OCI-LY3 (cell line): ENCODE results near the gene IL1RAP.

Experiments used
- H2AFZ ChIP-seq: fragments of 200-600, 300-600 bp; shearing (Covaris generic); 2 replicates; pipeline ENCODE4 v1.6.0; 2014; ENCODE audit warnings: antibody characterized with exemption, low read depth, low read length
- H3K27ac ChIP-seq: fragments of 200-600, 300-600 bp; sonication (generic); 2 replicates; pipeline ENCODE4 v1.5.1; 2014; ENCODE audit warnings: mild to moderate bottlenecking, low read length, moderate library complexity, mixed read lengths
- H3K27me3 ChIP-seq: fragments of 200-600, 300-600 bp; sonication (generic); 2 replicates; pipeline ENCODE4 v1.6.1; 2014; ENCODE audit warnings: low read depth, low read length, mixed read lengths
- H3K36me3 ChIP-seq: fragments of 200-600, 300-600 bp; sonication (generic); replicated peaks from 2 replicates; pipeline ENCODE3; 2014; ENCODE audit warnings: low read depth, low read length, mixed read lengths
- H3K4me1 ChIP-seq: fragments of 300-600, 200-600 bp; sonication (generic); 2 replicates; pipeline ENCODE4 v1.6.1; 2014; ENCODE audit warnings: low read length, mixed read lengths
- H3K4me2 ChIP-seq: fragments of 200-600, 300-600 bp; sonication (generic); 2 replicates; pipeline ENCODE4 v1.6.1; 2014; ENCODE audit warnings: low read length, mixed read lengths
- H3K4me3 ChIP-seq: fragments of 300-600, 200-600 bp; sonication (generic); 2 replicates; pipeline ENCODE4 v1.5.1; 2014; ENCODE audit warnings: antibody characterized with exemption, mild to moderate bottlenecking, low read length, moderate library complexity
- H3K79me2 ChIP-seq: fragments of 300-600, 200-600 bp; shearing (Covaris generic); 2 replicates; pipeline ENCODE4 v1.6.1; 2014; ENCODE audit warnings: mild to moderate bottlenecking, low read length, mixed read lengths
- H3K9ac ChIP-seq: fragments of 300-600, 200-600 bp; shearing (Covaris generic); 2 replicates; pipeline ENCODE4 v1.6.0; 2014; ENCODE audit warnings: mild to moderate bottlenecking, low read length, moderate library complexity
- H3K9me3 ChIP-seq: fragments of 200-600, 300-600 bp; shearing (Covaris generic); 2 replicates; pipeline ENCODE4 v1.6.1; 2014; ENCODE audit warnings: low read length, mixed read lengths; ENCODE audit not compliant: insufficient read depth
- H4K20me1 ChIP-seq: fragments of 200-600, 300-600 bp; sonication (generic); 2 replicates; pipeline ENCODE4 v1.6.1; 2016; ENCODE audit warnings: low read length, mixed read lengths; ENCODE audit not compliant: insufficient read depth
- CTCF ChIP-seq: fragments of 200-600, 300-600 bp; sonication (generic); IDR thresholded peaks from 2 replicates; pipeline ENCODE4 v1.5.1; 2014; ENCODE audit warnings: antibody characterized with exemption, low read length, low read depth
- EZH2phosphoT487 ChIP-seq: fragments of 200-600 bp; shearing (Covaris generic); IDR thresholded peaks from 2 replicates; pipeline ENCODE4 v1.6.1; 2018; ENCODE audit warnings: antibody characterized with exemption, mixed run types, low read depth

Gene IL1RAP

DNA sequence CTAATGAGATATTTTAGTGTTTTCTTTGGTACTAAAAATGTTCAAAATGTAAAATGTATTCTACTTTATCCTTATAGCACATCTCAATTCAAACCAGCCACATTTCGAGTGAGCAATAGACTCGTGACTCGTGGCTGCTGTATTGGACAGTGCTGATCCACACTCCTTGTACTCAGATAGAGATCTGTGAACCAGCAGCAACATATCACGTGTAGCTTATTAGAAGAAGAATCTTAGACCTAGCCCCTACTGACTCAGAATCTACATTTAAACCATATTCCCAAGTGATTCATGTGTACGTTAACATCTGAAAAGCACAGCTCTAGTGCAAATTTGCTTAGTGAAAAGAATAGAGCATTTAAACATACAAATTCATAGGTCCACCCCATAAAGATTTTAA, 130.9 kb downstream of the IL1RAP start:
- Histone ChIP-seq H3K27ac (no peak overlapping the region), H3K79me2 (no peaks in the 10 kb centered on the region), H3K9ac (no peak overlapping the region), H2AFZ (no peak overlapping the region), H3K9me3 (no peaks in the 10 kb centered on the region), H4K20me1 (no peaks in the 10 kb centered on the region), H3K4me1 (no peaks in the 10 kb centered on the region), H3K27me3 (no peaks in the 10 kb centered on the region), H3K4me3 (no peak overlapping the region), H3K4me2 (no peak overlapping the region), H3K36me3 (no peaks in the 10 kb centered on the region)
- TF ChIP-seq EZH2phosphoT487 = no peak
- no peak for TF ChIP-seq CTCF

GRCh38 chr3:190645932-190646460, 132.1 kb downstream of the IL1RAP start:
- Histone ChIP-seq H3K4me3 (no peak overlapping the region), H3K36me3 (no peaks in the 10 kb centered on the region), H3K27me3 (no peaks in the 10 kb centered on the region), H3K79me2 (no peaks in the 10 kb centered on the region), H3K9me3 (no peaks in the 10 kb centered on the region), H4K20me1 (no peaks in the 10 kb centered on the region), H3K4me2 (no peak overlapping the region), H3K9ac (no peak overlapping the region), H3K27ac (no peak overlapping the region), H2AFZ (no peak overlapping the region), H3K4me1 (no peaks in the 10 kb centered on the region)
- TF ChIP-seq CTCF (no peak), EZH2phosphoT487 (no peak)

GRCh38 chr3:190646996-190647395, 133.1 kb downstream of the IL1RAP start:
- no peak overlapping the region for H3K9ac ChIP-seq
- H3K9me3 ChIP-seq = no peaks in the 10 kb centered on the region
- H3K4me3 ChIP-seq = no peak overlapping the region
- no peak overlapping the region for H3K27ac ChIP-seq
- no peaks in the 10 kb centered on the region for H3K79me2 ChIP-seq
- H3K4me2 ChIP-seq = no peak overlapping the region
- no peak overlapping the region for H2AFZ ChIP-seq
- H3K36me3 ChIP-seq = no peaks in the 10 kb centered on the region
- TF ChIP-seq CTCF (no peak), EZH2phosphoT487 (no peak)
- no peaks in the 10 kb centered on the region for H4K20me1 ChIP-seq
- H3K27me3 ChIP-seq = no peaks in the 10 kb centered on the region
- no peaks in the 10 kb centered on the region for H3K4me1 ChIP-seq

DNA sequence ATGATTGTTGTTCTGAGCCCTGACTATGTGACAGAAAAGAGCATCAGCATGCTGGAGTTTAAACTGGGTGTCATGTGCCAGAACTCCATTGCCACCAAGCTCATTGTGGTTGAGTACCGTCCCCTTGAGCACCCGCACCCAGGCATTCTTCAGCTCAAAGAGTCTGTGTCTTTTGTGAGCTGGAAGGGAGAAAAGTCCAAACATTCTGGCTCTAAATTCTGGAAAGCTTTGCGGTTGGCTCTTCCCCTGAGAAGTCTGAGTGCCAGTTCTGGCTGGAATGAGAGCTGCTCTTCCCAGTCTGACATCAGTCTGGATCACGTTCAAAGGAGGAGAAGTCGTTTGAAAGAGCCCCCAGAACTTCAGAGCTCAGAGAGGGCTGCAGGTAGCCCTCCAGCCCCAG, 142.0 kb downstream of the IL1RAP start:
- H3K4me3 ChIP-seq = no peak overlapping the region
- H3K27ac ChIP-seq = no peak overlapping the region
- H3K4me2 ChIP-seq = no peak overlapping the region
- H3K27me3 ChIP-seq = no peaks in the 10 kb centered on the region
- no peaks in the 10 kb centered on the region for H3K4me1 ChIP-seq
- no peak overlapping the region for H3K9ac ChIP-seq
- H3K79me2 ChIP-seq = no peaks in the 10 kb centered on the region
- no peaks in the 10 kb centered on the region for H3K9me3 ChIP-seq
- H4K20me1 ChIP-seq = no peaks in the 10 kb centered on the region
- no peak overlapping the region for H2AFZ ChIP-seq
- TF ChIP-seq CTCF (no peak), EZH2phosphoT487 (no peak)
- no peaks in the 10 kb centered on the region for H3K36me3 ChIP-seq
